ENCODE results near the gene MYBPH.

MYBPH gene

GRCh38 chr1:203165101-203165799 is 10.4 kb downstream of the MYBPH start:
- no peak for DNase-seq

GRCh38 chr1:203163891-203164635 is 11.6 kb downstream of the MYBPH start:
- no peak for DNase-seq

DNA sequence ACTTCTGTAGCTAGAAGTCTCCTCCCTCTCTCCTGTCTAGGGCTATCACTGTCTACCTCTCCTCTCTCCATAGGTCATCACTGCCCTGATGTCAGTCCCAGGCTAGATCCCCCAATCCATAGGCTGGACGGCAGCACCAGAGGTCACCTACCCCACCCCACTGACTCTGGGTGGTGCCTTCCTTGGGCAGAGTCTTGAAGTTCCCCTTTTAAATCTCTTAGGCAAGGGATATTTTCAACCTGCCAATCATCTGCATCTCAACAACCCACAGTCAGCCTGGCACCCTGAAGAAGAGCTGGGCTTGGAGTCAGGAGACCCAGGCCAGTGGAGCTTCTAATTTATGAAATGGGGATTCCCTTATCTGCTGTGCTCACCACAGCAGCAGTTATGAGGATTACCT is 13.2 kb downstream of the MYBPH start:
- DNase-seq: no peak

- DNase-seq: no peak
These were observed 13.9 kb downstream of the MYBPH start for GRCh38 chr1:203161703-203162102.

- DNase-seq: no peak
These were observed 14.5 kb downstream of the MYBPH start for GRCh38 chr1:203161175-203161574.

DNA sequence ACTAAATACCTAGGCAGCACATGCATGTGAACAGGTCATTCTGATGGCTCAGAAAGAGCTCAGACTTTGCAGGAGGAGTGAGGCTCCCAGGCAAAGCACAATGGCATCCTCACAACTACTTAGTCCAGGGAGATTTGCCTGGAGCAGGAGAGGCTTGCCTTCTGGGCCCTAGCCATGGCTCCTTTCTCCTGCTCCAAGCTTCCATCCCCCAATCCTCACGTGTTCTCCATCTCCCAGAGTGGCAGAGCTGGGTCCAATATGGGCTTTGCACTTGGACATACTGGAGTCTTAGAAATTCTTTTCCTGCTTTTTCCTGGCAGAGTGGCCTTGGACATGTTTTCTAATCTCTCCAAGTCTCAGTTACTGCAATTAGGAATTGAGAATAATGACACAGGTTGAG is 15.8 kb downstream of the MYBPH start:
- DNase-seq: no peak

DNA sequence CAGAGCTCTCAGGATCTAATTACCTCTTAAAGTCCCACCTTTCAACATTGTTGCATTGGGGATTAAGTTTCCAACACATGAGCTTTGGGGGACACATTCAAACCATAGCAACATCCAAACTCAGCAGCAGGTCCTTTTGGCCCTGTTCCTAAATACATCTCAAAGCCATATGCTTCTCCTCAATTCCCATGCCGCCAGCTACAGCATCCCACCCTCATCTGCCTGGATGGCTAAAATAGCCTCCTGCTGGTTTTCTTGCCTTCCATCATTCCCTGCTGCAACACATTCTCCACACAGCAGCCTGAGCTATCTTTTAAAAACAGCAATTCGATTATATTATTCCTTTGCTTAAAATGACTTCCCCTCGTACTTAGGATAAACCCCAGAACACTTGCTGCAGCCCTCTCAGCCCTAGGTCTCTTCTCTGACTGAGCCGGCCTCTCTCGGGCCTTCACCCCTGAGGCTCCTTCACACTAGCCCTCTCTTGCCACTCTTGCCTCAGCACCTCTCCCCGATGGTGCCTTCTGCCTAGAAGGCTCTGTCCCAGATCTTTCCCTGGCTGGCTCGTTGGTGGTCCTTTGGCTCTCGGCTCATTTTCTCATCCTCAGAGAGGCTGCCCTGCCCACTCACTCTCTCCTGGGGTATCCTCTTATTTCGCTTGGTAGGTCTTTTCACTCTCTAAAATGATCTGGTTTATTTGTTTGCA is 16.5 kb downstream of the MYBPH start:
- no peak for DNase-seq

DNA sequence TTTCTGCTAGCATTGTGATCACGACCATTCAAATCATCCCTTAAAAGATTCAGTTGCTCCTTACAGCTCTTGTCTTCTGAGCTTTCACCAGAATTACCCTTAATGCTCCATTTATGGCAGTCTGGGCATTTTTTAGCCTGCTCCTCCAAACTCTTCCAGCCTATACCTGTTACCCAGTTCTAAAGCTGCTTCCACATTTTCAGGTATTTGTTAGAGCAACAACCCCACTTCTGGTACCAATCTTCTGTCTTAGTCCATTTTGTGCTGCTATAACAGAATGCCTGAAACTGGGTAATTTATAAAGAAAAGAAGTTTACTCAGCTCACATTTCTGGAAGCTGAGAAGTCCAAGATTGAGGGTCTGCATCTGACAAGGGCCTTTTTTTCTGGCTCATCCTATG is 17.2 kb downstream of the MYBPH start:
- DNase-seq: no peak

DNA sequence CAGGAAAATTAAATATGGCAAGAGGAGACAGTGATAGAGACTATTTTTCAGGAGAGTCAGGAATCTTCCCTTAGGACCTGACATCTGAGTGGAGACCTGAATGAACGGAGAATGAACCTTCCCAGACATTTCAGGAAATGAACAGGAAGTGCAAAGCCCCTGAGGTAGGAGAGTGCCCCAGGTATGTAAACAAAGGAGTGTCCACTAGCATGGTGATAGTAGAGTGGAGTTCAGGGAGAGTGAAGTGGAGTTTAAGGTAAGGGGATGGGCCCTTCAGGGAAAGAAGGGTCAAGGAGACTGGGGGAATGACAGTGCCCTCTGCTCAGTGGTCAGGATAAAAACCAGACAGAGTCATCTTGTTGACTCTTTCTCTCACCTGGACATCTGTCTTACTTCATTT is 19.3 kb downstream of the MYBPH start:
- DNase-seq: no peak

DNA sequence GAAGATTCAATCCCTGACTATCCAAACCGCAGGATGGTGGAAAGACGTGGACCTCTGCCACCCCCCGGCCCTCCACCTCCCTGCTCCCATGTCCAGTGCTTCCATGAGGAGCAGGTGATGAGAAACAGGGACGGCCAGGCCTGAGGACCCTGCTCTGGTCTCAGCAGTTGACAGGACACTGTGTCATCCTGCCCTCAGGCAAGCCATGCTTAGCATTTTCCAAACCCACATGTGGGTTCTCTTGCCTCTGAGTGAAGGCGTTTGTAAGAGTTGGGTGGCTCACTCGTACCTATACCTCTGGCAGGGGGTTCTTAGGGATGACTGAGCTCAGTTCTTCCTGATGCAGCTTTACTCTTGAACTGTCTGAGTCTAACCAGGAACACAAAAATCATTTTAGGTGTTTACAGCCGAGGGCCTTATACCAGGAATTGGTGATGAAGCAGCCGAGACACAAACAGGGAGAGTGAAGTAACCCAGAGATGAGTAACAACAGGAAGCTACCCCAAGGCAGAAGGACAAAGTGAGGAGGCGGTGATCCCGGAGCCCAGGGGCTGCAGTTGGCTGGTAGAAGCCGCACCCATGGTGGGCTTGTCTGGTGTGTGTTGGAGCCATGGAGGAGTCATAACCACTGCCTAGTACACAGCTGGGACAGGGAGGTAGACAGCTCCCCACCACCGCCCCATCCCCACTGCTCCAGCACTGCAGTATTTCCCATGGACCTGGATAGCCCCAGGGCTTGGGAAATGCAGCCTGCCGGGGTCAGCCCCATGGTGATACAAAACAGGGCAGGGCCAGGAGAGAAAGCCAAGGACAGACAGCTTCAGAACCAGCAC is 21.4 kb downstream of the MYBPH start:
- DNase-seq: no peak

DNA sequence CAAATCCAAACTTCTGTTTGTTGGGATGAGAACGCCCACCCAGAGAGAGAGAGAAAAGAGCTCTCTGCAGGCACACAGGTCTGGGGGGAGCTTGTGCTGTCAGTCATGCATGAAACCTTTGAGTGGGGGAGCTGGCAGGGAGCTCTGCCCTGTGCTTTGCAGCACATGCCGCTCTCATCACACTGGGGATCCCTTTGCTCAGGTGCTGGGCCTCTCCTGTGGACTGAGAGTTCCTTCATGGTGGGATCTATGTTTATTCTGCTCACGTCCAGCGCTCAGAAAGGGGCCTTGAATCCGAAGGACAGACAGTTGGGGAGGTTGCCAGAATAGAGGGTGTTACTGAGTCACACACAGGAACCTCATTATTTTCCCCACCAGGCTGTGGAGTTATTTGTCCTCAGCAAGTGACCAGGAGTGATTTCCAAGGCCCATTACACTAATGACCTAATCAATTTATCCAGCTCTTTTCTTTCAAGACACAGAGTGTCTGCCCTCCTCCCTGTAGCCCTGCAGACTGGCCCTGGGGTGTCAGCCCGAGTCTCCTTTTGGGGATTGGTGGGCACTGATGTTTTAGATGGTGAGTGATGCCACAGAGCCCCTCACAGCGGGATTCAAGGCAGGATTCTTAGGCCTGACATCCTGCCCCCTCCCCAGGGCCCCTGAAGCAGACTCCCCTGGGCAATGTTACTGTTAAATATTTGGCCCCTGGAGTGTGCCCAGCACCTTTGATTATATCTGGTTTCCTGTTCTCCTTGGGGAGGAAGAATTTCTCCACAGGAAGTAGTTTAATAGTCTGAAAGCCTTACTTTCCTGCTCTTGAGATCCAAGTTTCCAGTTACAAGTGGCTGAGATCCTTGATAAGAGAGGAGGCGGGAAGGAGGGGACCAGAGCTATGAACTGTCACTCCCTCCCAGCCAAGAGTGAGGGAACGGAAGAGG is 22.3 kb downstream of the MYBPH start:
- no peak for DNase-seq

- DNase-seq: no peak
These were observed 23.2 kb downstream of the MYBPH start for GRCh38 chr1:203152158-203153034.

DNA sequence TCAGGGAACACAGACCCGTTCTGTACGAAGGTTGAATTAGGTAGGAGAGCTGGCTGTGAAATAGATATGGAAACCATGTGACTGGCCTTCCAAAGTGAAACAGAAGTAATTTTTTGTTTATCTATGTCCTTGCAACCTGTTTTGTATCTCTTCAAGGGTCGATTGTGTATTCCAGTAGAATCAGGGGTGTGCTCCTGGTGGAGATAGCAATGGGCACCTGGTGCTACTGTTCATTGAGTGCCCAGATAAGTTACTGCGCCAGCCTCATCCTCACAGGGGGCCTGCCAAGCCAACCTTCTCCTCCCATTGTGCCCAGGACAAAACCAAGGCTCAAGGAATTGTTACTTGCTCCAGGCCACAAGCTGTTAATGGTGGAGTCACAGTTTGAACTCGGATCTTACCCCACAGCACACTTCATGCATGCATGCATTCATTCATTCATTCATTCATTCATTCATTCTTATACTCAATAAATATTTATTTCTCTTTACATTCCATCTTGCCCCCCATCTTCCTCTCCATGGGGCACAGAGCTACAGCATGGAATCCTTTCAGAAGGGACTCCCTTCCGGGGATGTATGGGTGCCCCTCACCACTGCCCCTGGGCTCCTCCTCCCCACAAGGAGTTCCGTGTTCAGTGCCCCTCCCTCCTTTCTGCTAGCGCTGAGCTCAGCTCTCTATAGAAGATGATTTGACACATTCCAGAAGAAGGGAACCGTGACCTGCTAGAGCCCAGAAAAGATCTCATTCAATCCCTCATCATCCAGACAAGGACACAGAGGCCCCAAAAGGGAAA is 24.1 kb downstream of the MYBPH start:
- DNase-seq: no peak

- DNase-seq: no peak
These were observed 24.9 kb downstream of the MYBPH start for GRCh38 chr1:203150511-203151297.

DNA sequence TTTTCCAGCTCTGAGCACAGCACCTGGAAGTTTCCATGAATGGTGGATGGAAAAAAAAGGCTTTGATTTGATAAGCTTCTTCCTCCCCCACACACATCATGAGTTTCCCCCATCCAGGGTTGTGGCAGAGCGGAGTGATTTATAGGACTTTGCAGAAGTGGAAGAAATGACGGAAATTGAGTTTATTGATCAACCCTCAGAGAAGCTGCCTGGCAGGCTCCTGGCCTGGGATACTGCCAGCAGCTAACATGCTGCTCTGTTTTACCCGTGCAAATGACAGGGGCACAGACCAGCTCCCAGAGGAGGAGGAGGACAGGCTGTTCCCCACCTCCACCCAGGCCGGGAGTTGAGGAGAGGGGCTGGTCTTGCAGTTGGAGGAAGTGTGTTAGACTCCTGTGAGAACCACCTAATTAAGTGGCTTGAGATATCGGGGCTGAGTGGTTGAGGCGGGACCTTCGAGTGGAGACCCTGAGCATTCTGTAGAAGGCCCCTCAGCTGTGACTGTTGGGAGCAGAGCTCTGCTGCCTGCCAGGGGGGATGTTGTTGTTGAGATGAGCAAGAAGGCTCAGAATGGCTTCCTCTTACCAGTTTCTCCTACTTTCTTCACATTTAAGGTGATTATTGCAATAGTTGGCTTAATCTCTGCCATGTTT is 26.3 kb downstream of the MYBPH start:
- DNase-seq: no peak

GRCh38 chr1:203148579-203148978 is 27.0 kb downstream of the MYBPH start:
- DNase-seq: no peak

GRCh38 chr1:203148127-203148526 is 27.5 kb downstream of the MYBPH start:
- no peak for DNase-seq

GRCh38 chr1:203147376-203147775 is 28.2 kb downstream of the MYBPH start:
- no peak for DNase-seq

DNA sequence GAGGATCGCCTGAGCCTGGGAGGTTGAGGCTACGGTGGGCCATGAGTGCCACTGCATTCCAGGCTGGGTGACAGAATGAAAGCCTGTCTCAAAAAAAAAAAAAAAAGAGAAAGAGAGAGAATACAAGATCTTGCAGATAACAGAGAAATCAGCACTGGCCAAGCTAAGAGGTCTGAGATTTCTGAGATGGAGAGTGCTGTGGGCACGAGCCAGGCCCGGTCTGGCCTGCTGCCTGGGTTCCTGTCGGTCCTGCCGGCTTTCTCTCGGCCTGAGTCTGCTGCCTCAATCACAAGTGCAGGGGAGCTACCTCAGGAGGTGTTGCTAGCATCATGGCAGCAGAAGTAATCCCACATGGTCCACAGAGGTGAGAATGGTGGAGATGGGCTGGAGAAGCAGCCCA is 29.1 kb downstream of the MYBPH start:
- no peak for DNase-seq
